Measurements from ENCODE around the gene WNT3.
"Not testable (repeated sequence)": the region's sequence is repeated elsewhere in the genome, so short reads cannot be mapped to it uniquely, and the experiment has no call there.

WNT3 gene, protein sequence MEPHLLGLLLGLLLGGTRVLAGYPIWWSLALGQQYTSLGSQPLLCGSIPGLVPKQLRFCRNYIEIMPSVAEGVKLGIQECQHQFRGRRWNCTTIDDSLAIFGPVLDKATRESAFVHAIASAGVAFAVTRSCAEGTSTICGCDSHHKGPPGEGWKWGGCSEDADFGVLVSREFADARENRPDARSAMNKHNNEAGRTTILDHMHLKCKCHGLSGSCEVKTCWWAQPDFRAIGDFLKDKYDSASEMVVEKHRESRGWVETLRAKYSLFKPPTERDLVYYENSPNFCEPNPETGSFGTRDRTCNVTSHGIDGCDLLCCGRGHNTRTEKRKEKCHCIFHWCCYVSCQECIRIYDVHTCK

GRCh38 chr17:46818316-46818928, at the start of gene WNT3:
Gene WNT3, minus strand, starts transcription at chr17:46818692. Its CDS starts 95 bp downstream, at chr17:46818597.
- DNase-seq, result peak; percentile 45

GRCh38 chr17:46866747-46867146, 48.3 kb upstream of the WNT3 start:
- DNase-seq, result no peak

- no peak for DNase-seq
Observed at GRCh38 chr17:46866325-46866724, 47.8 kb upstream of the WNT3 start.

GRCh38 chr17:46865100-46865499, 46.6 kb upstream of the WNT3 start:
- no peak for DNase-seq

DNA sequence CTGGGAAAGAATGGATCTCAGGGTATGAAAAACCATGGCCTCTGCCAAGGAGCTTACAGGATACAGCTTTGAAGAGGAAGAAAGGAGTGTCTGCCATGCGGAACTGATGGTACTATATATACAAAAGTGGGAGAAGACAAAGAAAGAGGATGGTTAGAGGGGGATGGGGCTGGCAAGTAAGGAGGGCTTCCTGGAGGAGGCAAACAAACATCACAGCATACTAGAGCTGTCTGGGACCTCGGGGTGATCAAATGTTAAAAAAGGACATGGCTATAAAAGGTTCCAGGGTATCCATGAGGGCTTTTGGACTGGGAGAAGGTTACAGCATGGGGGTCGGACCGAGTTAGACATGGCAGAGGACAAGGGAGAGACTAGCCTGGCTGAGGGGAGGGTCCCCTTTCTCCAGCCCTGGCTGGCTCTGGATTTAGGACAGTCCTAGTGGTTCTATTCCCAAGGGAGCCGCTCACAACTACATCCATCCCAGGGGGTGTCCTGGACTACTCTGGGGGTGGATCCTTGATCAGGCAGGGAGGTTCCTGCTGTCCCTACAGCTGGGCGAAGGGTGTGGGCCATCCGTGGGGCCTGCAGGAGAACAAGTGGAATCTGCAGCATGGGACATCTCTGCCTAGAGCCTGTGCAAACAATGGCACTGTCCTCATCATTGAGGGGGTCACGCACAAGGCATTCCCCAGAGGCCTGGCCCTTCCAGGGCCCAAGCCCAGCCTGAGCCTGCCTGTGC, 45.1 kb upstream of the WNT3 start:
- no peak for DNase-seq

DNA sequence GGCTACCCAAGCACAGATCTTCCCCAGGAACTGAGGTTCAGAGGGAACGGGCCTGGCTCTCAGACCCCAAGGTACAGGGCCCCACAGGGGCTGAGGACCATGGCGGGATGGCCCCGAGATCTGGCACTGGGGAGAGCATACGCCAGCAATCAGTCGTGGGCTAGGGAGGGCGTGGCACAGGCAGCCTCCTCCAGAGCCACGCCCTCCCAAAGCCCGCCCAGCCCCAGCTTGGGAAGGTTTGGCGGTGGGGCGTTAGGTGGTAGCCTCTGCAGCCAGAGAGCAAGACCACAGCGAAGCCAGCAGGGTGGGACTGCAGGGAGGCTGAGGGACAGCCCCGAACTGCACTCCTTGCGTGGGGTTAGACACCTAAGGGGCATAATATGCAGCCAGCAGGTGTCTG, 44.5 kb upstream of the WNT3 start:
- DNase-seq, result no peak

DNA sequence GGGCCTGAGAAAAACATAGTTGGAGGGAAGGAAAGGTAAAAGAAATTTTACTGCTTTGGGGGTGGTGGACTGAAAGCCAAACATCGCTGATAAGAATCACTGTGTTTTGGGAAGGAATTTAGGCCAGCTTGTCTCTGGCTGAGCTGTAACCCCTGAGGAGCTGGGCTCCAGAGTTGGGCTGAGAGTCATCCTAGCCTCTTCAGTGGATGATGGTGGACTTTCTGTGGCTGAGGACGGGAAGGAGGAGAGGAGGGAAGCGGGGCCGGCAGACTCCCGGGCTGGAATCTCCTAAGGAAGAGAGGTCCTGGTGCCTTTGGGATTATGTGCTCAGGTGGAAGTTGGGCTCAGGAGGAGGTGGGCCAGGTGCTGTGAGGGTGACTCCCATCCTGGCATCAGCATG, 41.5 kb upstream of the WNT3 start:
- no peak for DNase-seq

DNA sequence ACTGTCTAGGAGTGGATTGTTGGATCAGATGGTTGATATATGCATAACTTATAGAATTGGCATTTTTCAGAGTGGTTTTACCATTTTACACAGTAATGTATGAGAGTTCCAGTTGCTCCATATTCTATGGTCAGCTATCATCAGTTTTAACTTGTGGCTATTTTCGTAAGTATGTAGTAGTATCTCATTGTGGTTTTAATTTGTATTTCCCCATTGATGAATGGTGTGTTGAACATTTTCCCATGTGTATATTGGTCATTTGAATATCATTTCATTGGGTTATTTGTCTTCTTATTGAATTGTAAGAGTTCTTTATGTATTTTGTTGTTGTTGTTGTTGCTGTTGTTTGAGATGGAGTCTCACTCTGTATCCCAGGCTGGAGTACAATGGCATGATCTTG, 39.1 kb upstream of the WNT3 start:
- no peak for DNase-seq

GRCh38 chr17:46854948-46855347, 36.5 kb upstream of the WNT3 start:
- DNase-seq, result no peak

GRCh38 chr17:46854515-46854914, 36.0 kb upstream of the WNT3 start:
- no peak for DNase-seq

DNA sequence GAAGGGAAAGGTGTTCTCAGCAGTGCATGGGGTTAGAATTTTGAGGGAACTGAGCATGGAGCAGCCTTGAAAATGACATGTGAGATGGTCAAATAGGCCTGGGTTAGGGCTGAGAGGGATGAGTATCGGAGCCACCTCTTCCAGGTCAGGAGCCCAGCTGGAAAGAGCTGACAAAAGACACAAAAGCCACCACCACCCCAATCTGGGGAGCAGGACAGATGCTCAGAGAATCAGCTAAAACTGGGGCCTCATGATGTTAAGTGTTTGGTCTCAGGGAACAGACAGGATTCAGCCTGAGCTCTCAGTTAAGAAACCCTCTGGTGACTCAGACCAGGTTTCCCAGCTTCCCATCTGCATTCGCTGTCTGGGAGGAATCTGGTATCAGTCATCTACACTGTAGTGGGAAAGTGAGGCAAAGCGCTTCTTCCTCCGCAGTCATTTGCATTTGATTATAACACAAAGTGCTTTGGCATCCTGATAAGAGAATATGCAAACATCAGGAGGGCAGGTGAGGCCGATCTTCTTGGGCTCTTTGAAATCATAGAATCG, 35.5 kb upstream of the WNT3 start:
- DNase-seq, result no peak

DNA sequence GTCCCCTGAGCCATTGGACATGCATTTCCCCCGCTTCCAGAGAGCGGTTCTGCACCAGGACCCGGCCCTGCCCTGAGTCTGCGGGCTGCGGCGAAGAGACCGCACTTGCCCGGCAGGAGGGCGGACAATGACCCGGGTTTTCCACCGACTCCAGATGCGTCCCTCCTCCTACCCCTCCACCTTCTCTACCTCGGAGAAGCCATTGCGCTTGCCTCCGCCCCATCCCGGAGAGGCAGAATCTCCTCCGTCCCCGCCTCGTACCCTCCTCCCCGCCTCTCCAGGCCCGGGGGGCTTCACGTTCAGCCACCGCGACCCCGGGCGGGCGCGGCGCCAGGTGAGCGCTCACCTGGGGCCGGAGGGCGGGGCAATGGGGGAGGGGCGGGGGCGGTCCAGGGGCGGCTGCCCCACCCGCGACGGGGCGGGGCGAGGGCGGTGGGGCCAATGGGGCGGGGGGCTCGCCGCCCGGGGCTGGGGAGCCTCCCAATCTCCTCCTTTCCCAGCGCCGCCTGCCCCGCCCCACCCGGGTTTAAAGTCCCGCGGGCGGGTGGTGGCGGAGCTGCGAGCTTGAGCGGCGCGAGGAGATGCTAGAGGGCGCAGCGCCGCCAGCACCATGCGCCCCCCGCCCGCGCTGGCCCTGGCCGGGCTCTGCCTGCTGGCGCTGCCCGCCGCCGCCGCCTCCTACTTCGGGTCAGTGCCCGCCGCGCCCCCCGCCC, 32.7 kb upstream of the WNT3 start, which contains the start of gene WNT9B:
WNT9B (plus strand) TSS at position 555 of the 713 bp plus-strand sequence; CDS start at position 611, 56 bp downstream.
- peak; percentile 64 for DNase-seq

GRCh38 chr17:46850688-46851028, 32.2 kb upstream of the WNT3 start:
- no peak for DNase-seq

DNA sequence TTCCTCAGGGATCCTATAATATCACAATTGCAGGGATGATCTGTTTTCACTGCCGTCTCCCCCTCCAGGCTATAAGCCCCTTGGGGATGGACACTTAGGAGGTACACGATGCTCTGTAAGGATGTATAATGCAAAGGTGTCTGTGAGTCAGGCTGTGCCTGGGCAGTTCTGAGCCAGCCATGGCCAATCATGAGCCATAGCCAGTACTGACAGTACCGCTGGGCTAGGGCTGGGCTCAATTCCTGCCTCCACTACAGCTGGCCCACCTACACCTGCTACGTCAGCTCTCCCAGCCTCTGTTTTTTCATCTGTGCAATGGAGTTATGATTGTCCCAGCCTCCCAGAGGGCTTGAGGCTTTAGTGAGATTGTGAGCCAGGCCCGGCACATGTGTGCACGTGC, 30.0 kb upstream of the WNT3 start:
- no peak for DNase-seq

DNA sequence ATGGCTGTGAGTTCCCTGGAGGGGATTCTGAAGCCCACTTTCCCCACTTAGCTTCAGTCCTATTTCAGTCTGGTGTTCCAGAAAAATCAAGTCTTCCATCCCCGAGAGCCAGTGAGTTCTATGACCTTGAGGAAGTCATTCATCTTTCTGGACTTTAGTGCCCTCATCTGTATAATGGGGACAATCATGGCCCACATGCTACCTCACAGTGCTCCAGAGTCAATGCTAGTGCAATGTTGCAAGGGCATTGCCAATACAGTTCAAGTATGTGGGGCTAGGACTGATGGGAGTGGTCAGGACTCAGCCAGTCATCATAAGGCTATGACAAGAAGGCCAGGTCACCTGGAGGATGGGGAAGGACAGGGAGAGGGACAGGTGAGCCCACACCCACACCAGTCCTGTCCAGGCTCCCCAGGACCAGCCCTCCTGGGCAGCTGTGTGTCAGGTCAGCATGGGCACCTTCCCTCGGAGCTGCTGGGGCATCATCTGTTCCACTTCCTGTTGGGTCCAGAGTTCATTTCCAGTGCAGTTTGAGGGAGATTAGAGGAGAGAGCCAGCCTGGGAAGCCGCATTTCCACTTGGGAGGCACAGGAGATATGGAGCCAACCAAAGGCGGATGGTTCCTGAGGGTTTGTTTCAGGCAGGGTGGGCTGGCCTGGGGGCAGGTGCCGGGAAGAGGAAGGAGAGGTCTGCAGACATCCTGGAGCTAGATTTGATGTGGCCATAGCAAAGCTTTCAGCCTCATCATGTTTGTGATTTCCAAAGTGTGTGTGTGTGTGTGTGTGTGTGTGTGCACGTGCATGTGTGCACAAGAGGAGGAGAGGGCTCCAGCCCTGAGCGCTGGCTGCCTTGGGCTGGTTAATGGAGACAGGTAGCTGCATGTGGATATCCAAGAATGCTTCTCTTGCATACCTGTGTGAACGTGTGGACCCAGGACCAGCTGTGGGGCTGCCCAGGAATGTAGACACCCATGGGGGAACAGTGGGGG, 29.0 kb upstream of the WNT3 start:
- DNase-seq, result no peak

DNA sequence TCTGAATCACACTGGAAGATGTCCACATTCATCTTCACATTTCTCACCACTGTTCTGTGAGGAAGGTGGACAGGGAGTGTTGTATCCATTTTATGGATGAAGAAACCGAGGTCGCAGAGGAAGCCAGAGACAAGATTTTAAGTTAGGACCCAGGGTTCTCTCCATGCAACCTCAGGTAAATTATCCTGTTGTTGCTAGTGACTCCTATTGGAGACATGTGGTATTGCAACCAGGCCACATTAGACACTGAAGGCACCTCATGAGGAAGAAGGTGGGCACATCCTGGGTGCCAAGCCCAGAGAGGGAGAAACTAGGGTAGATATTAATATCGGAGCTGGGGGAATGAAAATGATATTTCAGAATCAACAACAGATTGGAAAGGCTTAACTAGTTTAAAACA, 24.3 kb upstream of the WNT3 start:
- DNase-seq, result no peak

DNA sequence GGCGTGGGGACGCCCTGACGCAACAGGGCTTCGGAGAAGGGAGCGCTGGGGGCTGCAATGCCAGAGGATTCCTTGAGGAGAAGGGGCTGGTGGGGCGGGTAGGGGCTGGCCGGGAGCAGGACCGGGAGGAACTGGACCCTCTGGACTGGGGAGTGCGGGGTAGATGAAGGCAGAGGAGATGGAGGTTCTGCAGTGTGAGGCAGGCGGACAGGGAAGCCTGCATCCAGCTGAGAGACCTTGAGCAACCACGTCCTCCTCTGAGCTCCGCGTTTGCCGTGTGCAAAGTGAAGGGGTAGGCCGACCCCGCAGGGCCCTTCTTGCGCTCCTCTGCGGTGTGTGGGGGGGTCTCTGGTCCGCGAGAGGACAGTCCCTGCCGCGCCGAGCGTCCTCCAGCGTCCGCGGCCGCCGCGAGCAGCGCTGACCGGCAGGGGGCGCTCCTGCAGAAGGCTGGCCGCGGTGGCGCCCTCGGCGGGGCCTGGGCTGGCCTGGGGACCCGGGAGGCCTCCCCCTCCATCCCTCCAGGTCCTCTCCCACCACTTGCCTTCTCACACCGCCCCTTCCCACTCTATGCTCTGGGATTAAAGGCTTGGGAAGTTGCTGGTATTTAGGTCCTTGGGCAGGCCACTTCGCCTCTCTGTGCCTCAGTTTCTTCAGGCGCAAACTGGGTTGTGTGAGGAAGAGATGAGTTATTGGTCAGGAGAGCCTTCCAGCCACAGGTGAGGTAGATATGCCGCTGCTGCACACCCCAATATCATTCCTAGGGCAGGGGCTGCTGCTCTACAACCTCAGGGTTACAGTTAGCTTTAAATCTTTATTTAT, 23.3 kb upstream of the WNT3 start:
- DNase-seq, result no peak

DNA sequence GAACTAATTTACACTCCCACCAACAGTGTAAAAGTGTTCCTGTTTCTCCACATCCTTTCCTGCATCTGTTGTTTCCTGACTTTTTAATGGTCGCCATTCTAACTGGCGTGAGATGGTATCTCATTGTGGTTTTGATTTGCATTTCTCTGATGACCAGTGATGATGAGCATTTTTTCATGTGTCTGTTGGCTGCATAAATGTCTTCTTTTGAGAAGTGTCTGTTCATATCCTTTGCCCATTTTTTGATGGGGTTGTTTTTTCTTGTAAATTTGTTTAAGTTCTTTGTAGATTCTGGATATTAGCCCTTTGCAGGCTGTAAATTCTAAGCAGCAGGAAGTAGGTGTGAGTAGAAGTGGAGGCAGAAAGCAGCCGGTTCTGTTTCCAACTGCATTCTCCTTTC, 22.1 kb upstream of the WNT3 start:
- not testable (repeated sequence) for DNase-seq

GRCh38 chr17:46839211-46839610, 20.7 kb upstream of the WNT3 start:
- no peak for DNase-seq

GRCh38 chr17:46837521-46837920, 19.0 kb upstream of the WNT3 start:
- DNase-seq, result no peak

DNA sequence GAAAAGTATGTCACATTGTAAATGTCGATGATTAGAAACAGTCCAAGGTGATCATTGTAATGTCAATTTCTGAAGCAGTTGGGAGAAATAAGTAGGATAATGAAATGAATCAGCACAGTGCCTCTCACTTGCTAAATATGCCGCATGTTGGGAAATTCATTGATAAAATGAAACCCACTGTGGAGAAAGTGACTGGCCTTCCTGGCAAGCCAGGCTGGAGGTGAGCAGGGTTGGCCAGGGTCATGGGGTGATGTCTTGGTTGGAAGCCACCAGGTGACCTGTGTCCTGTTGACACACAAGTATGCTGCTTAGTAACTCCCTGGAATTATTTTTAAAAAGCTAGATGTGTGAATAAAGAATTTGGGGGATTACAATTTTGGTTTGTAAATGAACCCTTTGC, 18.0 kb upstream of the WNT3 start:
- DNase-seq, result no peak

Measured in NCI-H1105 treated with DMSO at 0.1 percent for 48 hours (cell line).